ENCODE results near the gene HNRNPAB.
A peak's percentile ranks its signal among the peaks of the same experiment; 100 is the strongest.

The HNRNPAB gene

GRCh38 chr5:178198706-178199105 is 5.6 kb upstream of the HNRNPAB start:
- Histone ChIP-seq H3K9me3 (ENCODE audit: control insufficient read depth, insufficient read depth, low read length) (no peaks in the 10 kb centered on the region), H3K9ac (ENCODE audit: low read depth, low read length) (no peak overlapping the region), H3K36me3 (ENCODE audit: control insufficient read depth, insufficient read depth, low read length) (no peaks in the 10 kb centered on the region), H3K4me3 (ENCODE audit: low read depth, low read length) (no peak overlapping the region), H3K27me3 (ENCODE audit: control insufficient read depth, insufficient read depth, low read length) (peaks cover 9% of the 10 kb centered on the region), H3K4me1 (ENCODE audit: control insufficient read depth, insufficient read depth, low read length) (peaks cover 3% of the 10 kb centered on the region)

- H3K9me3 ChIP-seq (ENCODE audit: control insufficient read depth, insufficient read depth, low read length), result no peaks in the 10 kb centered on the region
- H3K36me3 ChIP-seq (ENCODE audit: control insufficient read depth, insufficient read depth, low read length), result no peaks in the 10 kb centered on the region
- no peak overlapping the region for H3K4me3 ChIP-seq (ENCODE audit: low read depth, low read length)
- H3K9ac ChIP-seq (ENCODE audit: low read depth, low read length), result no peak overlapping the region
- H3K27me3 ChIP-seq (ENCODE audit: control insufficient read depth, insufficient read depth, low read length), result peaks cover 9% of the 10 kb centered on the region
- H3K4me1 ChIP-seq (ENCODE audit: control insufficient read depth, insufficient read depth, low read length), result no peaks in the 10 kb centered on the region
Measured at GRCh38 chr5:178199581-178200434, 4.5 kb upstream of the HNRNPAB start.

GRCh38 chr5:178201221-178201926 is 3.0 kb upstream of the HNRNPAB start:
- Histone ChIP-seq H3K36me3 (ENCODE audit: control insufficient read depth, insufficient read depth, low read length) (peaks cover 4% of the 10 kb centered on the region), H3K4me1 (ENCODE audit: control insufficient read depth, insufficient read depth, low read length) (peaks cover 5% of the 10 kb centered on the region), H3K4me3 (ENCODE audit: low read depth, low read length) (no peak overlapping the region), H3K9me3 (ENCODE audit: control insufficient read depth, insufficient read depth, low read length) (no peaks in the 10 kb centered on the region), H3K9ac (ENCODE audit: low read depth, low read length) (no peak overlapping the region), H3K27me3 (ENCODE audit: control insufficient read depth, insufficient read depth, low read length) (peaks cover 9% of the 10 kb centered on the region)

- peaks cover 5% of the 10 kb centered on the region for H3K4me1 ChIP-seq (ENCODE audit: control insufficient read depth, insufficient read depth, low read length)
- no peak overlapping the region for H3K4me3 ChIP-seq (ENCODE audit: low read depth, low read length)
Measured at GRCh38 chr5:178201927-178202235, 2.5 kb upstream of the HNRNPAB start.

GRCh38 chr5:178202541-178202940 is 1.8 kb upstream of the HNRNPAB start:
- H3K36me3 ChIP-seq (ENCODE audit: control insufficient read depth, insufficient read depth, low read length), result peaks cover 16% of the 10 kb centered on the region
- no peak overlapping the region for H3K9ac ChIP-seq (ENCODE audit: low read depth, low read length)
- H3K27me3 ChIP-seq (ENCODE audit: control insufficient read depth, insufficient read depth, low read length), result peaks cover 9% of the 10 kb centered on the region
- peaks cover 5% of the 10 kb centered on the region for H3K4me1 ChIP-seq (ENCODE audit: control insufficient read depth, insufficient read depth, low read length)
- H3K9me3 ChIP-seq (ENCODE audit: control insufficient read depth, insufficient read depth, low read length), result no peaks in the 10 kb centered on the region
- no peak overlapping the region for H3K4me3 ChIP-seq (ENCODE audit: low read depth, low read length)

More at GRCh38 chr5:178201927-178202235, 2.5 kb upstream of the HNRNPAB start:
- H3K9ac ChIP-seq (ENCODE audit: low read depth, low read length), result no peak overlapping the region
- H3K36me3 ChIP-seq (ENCODE audit: control insufficient read depth, insufficient read depth, low read length), result peaks cover 9% of the 10 kb centered on the region
- H3K9me3 ChIP-seq (ENCODE audit: control insufficient read depth, insufficient read depth, low read length), result no peaks in the 10 kb centered on the region
- peaks cover 9% of the 10 kb centered on the region for H3K27me3 ChIP-seq (ENCODE audit: control insufficient read depth, insufficient read depth, low read length)

GRCh38 chr5:178203670-178204181 is 607 bp upstream of the HNRNPAB start:
- Histone ChIP-seq H3K4me1 (ENCODE audit: control insufficient read depth, insufficient read depth, low read length) (peaks cover 5% of the 10 kb centered on the region), H3K27me3 (ENCODE audit: control insufficient read depth, insufficient read depth, low read length) (peaks cover 9% of the 10 kb centered on the region), H3K4me3 (ENCODE audit: low read depth, low read length) (peak overlapping the region; percentile 76), H3K36me3 (ENCODE audit: control insufficient read depth, insufficient read depth, low read length) (peaks cover 27% of the 10 kb centered on the region), H3K9ac (ENCODE audit: low read depth, low read length) (peak overlapping the region; percentile 91), H3K9me3 (ENCODE audit: control insufficient read depth, insufficient read depth, low read length) (no peaks in the 10 kb centered on the region)

GRCh38 chr5:178204935-178205748 is 809 bp downstream of the HNRNPAB start:
- H3K27me3 ChIP-seq (ENCODE audit: control insufficient read depth, insufficient read depth, low read length), result peaks cover 9% of the 10 kb centered on the region
- H3K9me3 ChIP-seq (ENCODE audit: control insufficient read depth, insufficient read depth, low read length), result no peaks in the 10 kb centered on the region
- peak overlapping the region; percentile 76 for H3K4me3 ChIP-seq (ENCODE audit: low read depth, low read length)
- H3K9ac ChIP-seq (ENCODE audit: low read depth, low read length), result peak overlapping the region; percentile 81
- H3K4me1 ChIP-seq (ENCODE audit: control insufficient read depth, insufficient read depth, low read length), result peaks cover 5% of the 10 kb centered on the region
- H3K36me3 ChIP-seq (ENCODE audit: control insufficient read depth, insufficient read depth, low read length), result peaks cover 42% of the 10 kb centered on the region

GRCh38 chr5:178205749-178206047 is 1.4 kb downstream of the HNRNPAB start:
- peak overlapping the region; percentile 76 for H3K4me3 ChIP-seq (ENCODE audit: low read depth, low read length)
- no peaks in the 10 kb centered on the region for H3K9me3 ChIP-seq (ENCODE audit: control insufficient read depth, insufficient read depth, low read length)
- H3K4me1 ChIP-seq (ENCODE audit: control insufficient read depth, insufficient read depth, low read length), result peaks cover 5% of the 10 kb centered on the region
- H3K36me3 ChIP-seq (ENCODE audit: control insufficient read depth, insufficient read depth, low read length), result peaks cover 47% of the 10 kb centered on the region
- peak overlapping the region; percentile 47 for H3K9ac ChIP-seq (ENCODE audit: low read depth, low read length)
- peaks cover 9% of the 10 kb centered on the region for H3K27me3 ChIP-seq (ENCODE audit: control insufficient read depth, insufficient read depth, low read length)

GRCh38 chr5:178206166-178207101 is 2.1 kb downstream of the HNRNPAB start:
- Histone ChIP-seq H3K27me3 (ENCODE audit: control insufficient read depth, insufficient read depth, low read length) (peaks cover 8% of the 10 kb centered on the region), H3K4me3 (ENCODE audit: low read depth, low read length) (peak overlapping the region; percentile 76), H3K36me3 (ENCODE audit: control insufficient read depth, insufficient read depth, low read length) (peaks cover 52% of the 10 kb centered on the region), H3K4me1 (ENCODE audit: control insufficient read depth, insufficient read depth, low read length) (peaks cover 5% of the 10 kb centered on the region), H3K9ac (ENCODE audit: low read depth, low read length) (no peak overlapping the region), H3K9me3 (ENCODE audit: control insufficient read depth, insufficient read depth, low read length) (no peaks in the 10 kb centered on the region)

- Histone ChIP-seq H3K27me3 (ENCODE audit: control insufficient read depth, insufficient read depth, low read length) (no peaks in the 10 kb centered on the region), H3K4me1 (ENCODE audit: control insufficient read depth, insufficient read depth, low read length) (peaks cover 5% of the 10 kb centered on the region), H3K4me3 (ENCODE audit: low read depth, low read length) (peak overlapping the region; percentile 76), H3K9ac (ENCODE audit: low read depth, low read length) (no peak overlapping the region), H3K9me3 (ENCODE audit: control insufficient read depth, insufficient read depth, low read length) (no peaks in the 10 kb centered on the region), H3K36me3 (ENCODE audit: control insufficient read depth, insufficient read depth, low read length) (peaks cover 62% of the 10 kb centered on the region)
Measured at GRCh38 chr5:178207183-178207916, 3.0 kb downstream of the HNRNPAB start.

All from iPS-15b (cell line).